ENCODE measurements around the gene SMIM38. TPM values are rescaled to one million over a fixed set of nuclear protein-coding genes. Genes with fewer than 3 reads are reported as not detected.
A peak's percentile ranks its signal among the peaks of the same experiment; 100 is the strongest.

SMIM38 gene
- polyA plus RNA-seq, 1 donor, result 0.35 TPM

DNA sequence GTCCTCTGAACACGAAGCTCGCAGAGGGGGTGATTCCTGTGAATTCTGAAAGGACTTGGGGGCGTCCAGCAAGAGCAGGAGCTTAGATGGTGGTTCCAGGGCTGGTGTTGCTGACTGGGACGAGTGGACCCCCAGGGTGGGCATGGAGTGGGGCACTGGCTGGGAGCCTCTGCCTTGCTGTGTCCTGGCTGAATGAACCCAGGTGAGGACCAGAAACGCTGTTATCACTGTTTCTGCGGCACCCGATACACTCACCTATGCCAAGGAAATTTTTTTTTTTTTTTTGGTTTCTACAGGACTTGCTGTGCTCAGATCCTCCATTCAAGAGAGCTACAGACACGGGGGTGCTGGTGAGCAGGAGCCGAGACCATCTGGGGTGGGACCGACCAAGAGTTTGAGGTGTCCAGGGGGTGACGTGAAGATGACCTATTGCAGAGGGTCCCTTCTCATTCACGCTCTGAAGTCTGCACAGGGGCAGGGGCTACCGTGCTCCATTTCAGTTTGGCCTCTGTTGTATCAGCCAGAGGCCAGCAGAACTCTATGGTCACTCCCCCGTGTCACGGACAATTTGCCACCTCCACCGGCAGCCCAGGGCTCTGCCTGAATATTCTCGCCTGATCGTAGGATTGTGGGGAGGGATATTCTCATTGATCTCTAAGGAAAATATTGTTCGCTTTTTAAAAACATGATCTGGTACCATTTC, 3.6 kb downstream of the SMIM38 start:
- no peak for DNase-seq (ENCODE audit: low read depth)

- no peak for DNase-seq (ENCODE audit: low read depth)
These were observed 4.8 kb downstream of the SMIM38 start for GRCh38 chr11:69160296-69161116.

GRCh38 chr11:69161117-69161407, 5.3 kb downstream of the SMIM38 start:
- no peak for DNase-seq (ENCODE audit: low read depth)

- no peak for DNase-seq (ENCODE audit: low read depth)
These were observed 6.8 kb downstream of the SMIM38 start for GRCh38 chr11:69162505-69162904.

DNA sequence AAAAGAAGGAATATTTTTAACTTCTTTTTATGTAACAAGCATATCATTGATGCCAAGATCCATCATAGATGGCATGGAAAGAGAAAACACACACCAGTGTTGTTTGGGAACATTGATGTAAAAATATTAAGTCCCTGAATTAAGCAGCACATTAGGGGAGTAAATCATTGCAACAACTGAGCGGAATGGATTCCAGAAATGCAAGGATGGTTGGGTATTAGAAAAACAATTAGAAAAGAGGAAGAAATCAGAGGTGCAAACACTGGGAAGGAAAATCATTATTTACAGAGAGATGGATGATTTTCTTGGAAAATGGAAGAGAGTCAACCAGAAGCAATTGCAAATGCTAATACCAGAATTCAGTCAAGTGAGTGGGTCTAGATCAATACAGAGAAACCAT, 8.1 kb downstream of the SMIM38 start:
- DNase-seq (ENCODE audit: low read depth), result no peak

DNA sequence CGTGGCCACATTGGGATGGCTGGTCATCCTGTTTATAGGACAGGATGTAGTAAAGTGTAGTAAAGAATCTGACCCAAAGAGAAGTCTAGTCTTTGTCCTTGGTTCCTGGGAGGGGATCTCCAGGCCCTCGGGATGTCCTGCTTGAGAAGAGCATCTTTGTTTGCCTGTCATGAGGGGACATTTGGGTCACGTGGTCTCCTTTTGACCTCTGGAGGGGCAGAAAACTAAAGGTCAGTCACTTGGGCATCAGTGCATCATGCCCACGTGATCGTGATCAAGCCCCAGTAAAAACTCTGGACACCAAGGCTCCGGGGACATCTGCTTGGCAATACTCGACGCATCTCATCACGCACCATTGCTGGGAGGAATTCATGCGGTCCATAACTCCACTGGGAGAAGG, 9.1 kb downstream of the SMIM38 start:
- no peak for DNase-seq (ENCODE audit: low read depth)

DNA sequence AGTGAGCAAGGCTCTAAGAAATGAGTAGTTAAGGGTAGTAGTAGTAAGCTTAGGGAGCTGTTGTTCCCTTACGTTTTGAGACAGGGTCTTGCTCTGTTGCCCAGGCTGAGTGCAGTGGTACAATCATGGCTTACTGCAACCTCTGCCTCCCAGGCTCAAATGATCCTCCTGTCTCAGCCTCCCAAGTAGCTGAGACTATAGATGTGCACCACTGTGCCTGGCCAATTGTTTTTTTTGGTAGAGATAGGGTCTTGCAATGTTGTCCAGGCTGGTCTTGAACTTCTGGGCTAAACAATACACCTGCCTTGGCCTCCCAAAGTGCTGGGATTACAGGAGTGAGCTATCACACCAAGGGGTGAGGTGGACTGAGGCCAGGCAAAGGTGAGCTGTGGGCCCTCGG, 10.0 kb downstream of the SMIM38 start:
- no peak for DNase-seq (ENCODE audit: low read depth)

GRCh38 chr11:69166218-69167115, 10.7 kb downstream of the SMIM38 start:
- DNase-seq (ENCODE audit: low read depth), result peak; percentile 43

DNA sequence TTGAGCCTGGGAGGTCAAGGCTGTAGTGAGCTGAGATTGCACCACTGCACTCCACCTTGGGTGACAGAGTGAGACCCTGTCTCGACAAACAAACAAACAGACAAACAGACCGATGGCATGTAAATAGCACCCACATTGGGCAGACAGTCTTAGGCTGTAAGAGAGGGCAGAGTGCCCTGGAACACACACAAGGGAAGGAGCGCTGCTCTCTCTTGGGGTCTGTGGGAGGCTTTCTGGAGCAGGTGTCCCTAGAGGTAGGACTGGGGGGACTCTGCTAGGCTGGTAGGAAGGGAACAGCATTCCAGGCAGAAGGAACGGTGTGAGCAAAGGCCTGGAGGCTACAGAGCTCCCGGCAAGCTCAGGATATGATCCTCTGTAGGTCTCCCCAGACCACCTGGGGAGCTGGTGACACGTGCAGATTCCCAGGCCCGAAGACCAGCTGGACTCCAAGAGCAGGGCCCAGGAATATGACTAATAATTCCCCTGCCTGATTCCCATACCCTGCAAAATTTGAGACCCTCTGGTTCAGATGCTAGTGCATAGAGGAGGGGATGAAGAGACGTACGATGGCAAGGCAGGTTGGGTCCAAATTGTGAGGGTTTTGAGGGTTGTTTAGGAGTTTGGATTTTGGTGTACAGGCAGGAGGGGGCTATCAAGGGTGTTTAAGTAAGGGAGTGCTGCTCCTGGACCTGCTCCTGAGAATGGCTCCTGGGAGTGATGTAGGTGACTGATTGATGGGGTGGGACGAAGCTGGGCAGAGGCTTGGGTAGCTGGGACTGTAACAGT, 11.6 kb downstream of the SMIM38 start:
- DNase-seq (ENCODE audit: low read depth), result no peak

DNA sequence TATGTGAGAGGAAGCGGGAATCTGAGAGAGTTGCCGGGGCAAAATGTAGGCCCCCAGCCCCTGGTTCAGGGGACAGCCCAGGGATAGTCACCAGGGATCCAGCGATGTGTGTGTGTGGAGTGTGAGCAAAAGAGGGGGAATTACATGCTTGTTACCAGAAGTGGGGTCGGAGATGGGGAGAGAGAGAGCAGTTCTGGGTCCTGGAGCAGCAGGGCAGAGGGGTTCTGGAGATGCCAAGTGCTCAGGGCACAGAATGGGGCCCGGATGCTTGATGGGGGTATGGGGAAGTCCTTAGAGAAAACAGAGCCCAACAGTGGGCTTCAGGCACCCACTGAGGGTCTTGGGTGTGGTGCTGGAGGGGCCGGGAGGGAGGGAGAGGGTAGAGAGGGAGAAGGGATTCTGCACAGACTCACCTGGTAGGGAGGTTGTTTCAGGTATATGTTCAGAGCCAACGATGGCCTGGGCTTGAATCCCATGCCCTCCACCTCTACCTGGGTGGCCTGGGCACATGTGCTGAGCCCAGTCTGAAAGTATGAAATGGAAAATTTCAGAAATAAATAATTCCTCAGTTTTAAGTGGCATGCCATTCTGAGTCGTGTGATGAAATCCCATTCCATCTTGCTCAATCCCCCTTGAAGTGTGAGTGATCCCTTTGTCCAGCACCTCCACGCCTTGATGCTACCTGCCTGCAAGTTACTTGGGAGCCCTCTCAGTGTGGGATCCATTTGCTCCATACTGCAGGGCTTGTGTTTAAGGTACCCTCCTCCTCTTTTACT, 12.4 kb downstream of the SMIM38 start:
- DNase-seq (ENCODE audit: low read depth), result no peak

DNA sequence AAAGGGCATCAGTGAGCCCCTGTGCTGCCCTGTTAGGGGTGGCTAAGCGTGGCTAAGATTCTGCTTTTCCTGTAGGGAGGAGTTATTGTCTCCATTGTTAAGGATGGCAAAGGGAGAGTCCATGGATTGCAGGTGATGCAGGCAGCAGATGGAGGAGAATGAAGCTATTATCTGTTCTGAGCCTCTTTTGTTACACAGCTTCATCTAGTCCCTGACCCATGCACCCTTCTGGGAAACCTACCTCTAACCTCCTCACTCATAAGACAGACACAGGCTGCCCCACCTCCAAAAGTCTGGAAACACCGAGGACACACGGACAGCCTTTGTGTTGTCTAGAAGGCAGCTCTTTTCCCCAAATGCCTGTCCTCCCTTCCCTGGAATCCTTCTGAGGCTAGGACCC, 13.7 kb downstream of the SMIM38 start:
- no peak for DNase-seq (ENCODE audit: low read depth)

DNA sequence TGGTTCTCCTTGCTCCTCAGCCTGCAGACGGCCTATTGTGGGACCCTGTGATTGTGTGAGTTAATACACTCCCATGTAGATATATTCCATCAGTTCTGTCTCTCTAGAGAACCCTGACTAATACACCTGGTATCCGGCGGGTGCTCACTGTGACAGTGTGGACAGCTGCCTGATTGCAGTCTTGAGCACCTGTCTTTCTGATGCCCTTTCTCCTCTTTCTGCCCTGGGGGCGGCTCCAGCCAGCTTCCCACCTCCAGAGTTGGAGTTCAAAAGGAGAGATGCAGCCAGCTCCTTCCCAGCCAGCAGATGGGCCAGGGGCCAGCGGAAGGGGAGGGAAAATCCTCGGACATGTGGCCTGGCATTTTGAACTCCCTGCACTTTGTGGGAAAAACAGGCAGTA, 15.0 kb downstream of the SMIM38 start:
- no peak for DNase-seq (ENCODE audit: low read depth)

- DNase-seq (ENCODE audit: low read depth), result no peak
These were observed 15.9 kb downstream of the SMIM38 start for GRCh38 chr11:69171476-69172240.

GRCh38 chr11:69172674-69173073, 16.9 kb downstream of the SMIM38 start:
- no peak for DNase-seq (ENCODE audit: low read depth)

DNA sequence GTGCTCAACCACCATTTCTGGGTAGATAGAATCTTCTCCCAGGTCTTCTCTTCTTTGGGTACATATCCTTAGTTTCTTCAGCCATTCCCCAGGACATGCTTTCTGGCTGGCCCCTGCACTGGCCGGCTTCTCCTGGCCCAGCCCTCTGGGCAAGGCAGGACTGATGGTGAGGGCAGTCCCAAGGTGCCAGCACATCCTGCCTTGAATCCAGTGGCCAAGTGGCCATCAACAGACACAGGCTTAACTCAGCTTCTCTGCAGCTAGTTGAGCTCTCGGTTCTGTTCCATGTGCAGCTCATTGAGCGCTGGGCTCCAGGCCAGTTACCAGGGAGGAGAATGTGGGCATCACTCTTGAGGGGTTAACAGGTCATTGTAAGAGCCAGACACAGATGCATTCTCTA, 17.6 kb downstream of the SMIM38 start:
- DNase-seq (ENCODE audit: low read depth), result no peak

GRCh38 chr11:69173925-69174581, 18.3 kb downstream of the SMIM38 start:
- DNase-seq (ENCODE audit: low read depth), result no peak

- no peak for DNase-seq (ENCODE audit: low read depth)
These were observed 19.1 kb downstream of the SMIM38 start for GRCh38 chr11:69174841-69175240.

GRCh38 chr11:69178819-69179482, 23.2 kb downstream of the SMIM38 start:
- no peak for DNase-seq (ENCODE audit: low read depth)

DNA sequence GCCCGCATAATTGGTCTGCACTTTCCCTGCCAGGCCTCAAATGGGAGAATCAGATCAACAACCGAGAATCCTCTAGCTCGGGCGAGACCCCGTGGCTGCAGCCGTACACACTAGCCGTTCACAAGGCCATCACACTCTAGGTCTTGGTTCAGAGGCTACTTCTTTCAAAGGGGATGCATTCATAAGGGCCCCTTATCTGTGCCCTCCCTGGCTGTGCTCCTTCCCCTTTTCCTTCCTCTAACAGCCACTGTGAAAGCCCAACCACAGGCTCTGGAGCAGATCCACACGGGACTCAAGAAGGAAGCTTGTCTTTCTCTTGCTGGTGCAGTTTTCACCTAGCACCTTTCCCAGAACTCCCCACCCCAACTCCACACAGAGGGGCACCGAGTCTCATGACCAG, 24.5 kb downstream of the SMIM38 start:
- no peak for DNase-seq (ENCODE audit: low read depth)

Measured in forelimb muscle (tissue), 1 donor.